Chondrocyte (in vitro differentiated cells): ENCODE measurements around the gene TIAM2. TPM values are rescaled to one million over a fixed set of nuclear protein-coding genes. Genes with fewer than 3 reads are reported as not detected.

Experiments
- DNase-seq: peaks from one replicate; pipeline ENCODE4 v3.0.0; 2021; ENCODE audit warnings: mixed read lengths, low spot score
- H3K27ac Mint-ChIP-seq: one replicate; pipeline ENCODE4 v1.8.0; 2021; ENCODE audit warnings: mild to moderate bottlenecking, moderate library complexity, mixed read lengths; ENCODE audit not compliant: unreplicated experiment
- H3K27me3 Mint-ChIP-seq: 2 replicates; pipeline ENCODE4 v1.8.0; 2021; ENCODE audit warnings: low read depth, mixed read lengths
- H3K36me3 Mint-ChIP-seq: 2 replicates; pipeline ENCODE4 v1.8.0; 2021; ENCODE audit warnings: low read depth, mixed read lengths
- H3K4me1 Mint-ChIP-seq: 2 replicates; pipeline ENCODE4 v1.8.0; 2021; ENCODE audit warnings: low read depth, mild to moderate bottlenecking, mixed read lengths
- H3K4me3 Mint-ChIP-seq: one replicate; pipeline ENCODE4 v1.8.0; 2021; ENCODE audit warnings: mild to moderate bottlenecking, moderate library complexity, mixed read lengths; ENCODE audit not compliant: unreplicated experiment
- H3K9me3 Mint-ChIP-seq: 2 replicates; pipeline ENCODE4 v1.8.0; 2021; ENCODE audit warnings: low read depth, mixed read lengths
- CTCF ChIP-seq: fragments of 200-600 bp; sonication (generic); IDR thresholded peaks from 2 replicates; pipeline ENCODE4 v1.5.0; 2021; ENCODE audit warnings: antibody characterized with exemption, mild to moderate bottlenecking, moderate library complexity
- total RNA-seq: library from RNA; stranded (reverse); gene quantifications from 3 replicates; pipeline ENCODE4 v1.2.1, GENCODE V29; 2021

Gene TIAM2
- total RNA-seq, 1 donor from 2014 or later, result 13.8 TPM

- H3K4me3 Mint-ChIP-seq, result peak overlapping the region; percentile 56
- peaks cover 61% of the 10 kb centered on the region for H3K4me1 Mint-ChIP-seq
- peak overlapping the region; percentile 88 for H3K27ac Mint-ChIP-seq
- DNase-seq, result no peak
- H3K27me3 Mint-ChIP-seq, result no peaks in the 10 kb centered on the region
- H3K9me3 Mint-ChIP-seq, result no peaks in the 10 kb centered on the region
- no peak for TF ChIP-seq CTCF
- H3K36me3 Mint-ChIP-seq, result no peaks in the 10 kb centered on the region
These were observed 126.2 kb downstream of the TIAM2 start for GRCh38 chr6:155121294-155121693.

DNA sequence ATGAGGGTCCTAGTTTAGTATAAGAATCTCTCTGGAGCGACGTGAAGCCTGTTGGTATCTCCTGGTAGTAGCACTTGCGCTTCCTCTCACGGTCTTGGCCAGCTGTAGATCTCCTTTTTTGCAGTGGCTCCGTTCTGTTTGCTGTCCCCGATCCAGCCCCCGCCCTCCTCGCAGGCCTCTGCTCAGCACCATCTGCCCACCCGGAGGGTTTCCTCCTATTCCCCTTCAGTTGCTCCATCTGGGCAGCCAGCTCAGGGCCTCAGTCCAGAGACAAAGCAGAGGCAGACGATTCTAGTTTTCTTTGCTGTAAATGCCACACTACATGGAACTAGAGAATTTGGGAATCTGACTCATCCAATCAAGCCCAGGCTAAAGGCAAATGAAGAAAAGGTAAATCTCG is 126.6 kb downstream of the TIAM2 start:
- peak overlapping the region; percentile 88 for H3K27ac Mint-ChIP-seq

GRCh38 chr6:155122199-155122950 is 127.3 kb downstream of the TIAM2 start:
- Mint-ChIP-seq H3K4me3 (peak overlapping the region; percentile 56), H3K36me3 (no peaks in the 10 kb centered on the region), H3K4me1 (peaks cover 60% of the 10 kb centered on the region), H3K27me3 (no peaks in the 10 kb centered on the region), H3K9me3 (no peaks in the 10 kb centered on the region), H3K27ac (peak overlapping the region; percentile 88)
- DNase-seq, result no peak
- no peak for TF ChIP-seq CTCF

More for the DNA sequence above, 126.6 kb downstream of the TIAM2 start:
- TF ChIP-seq CTCF, result no peak
- Mint-ChIP-seq H3K4me3 (peak overlapping the region; percentile 56), H3K36me3 (no peaks in the 10 kb centered on the region), H3K9me3 (no peaks in the 10 kb centered on the region), H3K27me3 (no peaks in the 10 kb centered on the region), H3K4me1 (peaks cover 60% of the 10 kb centered on the region)
- DNase-seq, result no peak

DNA sequence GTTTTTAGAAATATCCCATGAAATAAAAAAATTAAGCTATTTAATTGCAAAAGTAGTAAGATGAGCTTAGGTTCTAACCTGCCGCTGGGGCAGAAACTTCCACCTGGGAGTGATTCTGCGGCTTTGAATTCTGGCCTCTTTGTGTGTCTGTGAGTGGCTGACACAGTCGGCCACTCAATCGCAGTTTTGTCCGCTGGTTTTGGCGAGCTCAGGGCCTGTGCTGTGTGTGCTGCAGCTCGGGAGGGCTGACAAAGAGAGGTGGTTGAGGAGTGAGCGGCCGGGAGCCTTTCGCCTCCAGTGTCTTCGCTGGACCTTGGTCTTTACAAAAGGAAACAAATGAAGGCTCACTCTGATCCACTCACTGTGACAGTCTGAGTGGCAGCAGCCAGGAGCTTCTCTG is 128.4 kb downstream of the TIAM2 start:
- Mint-ChIP-seq H3K4me1 (peaks cover 61% of the 10 kb centered on the region), H3K27me3 (no peaks in the 10 kb centered on the region), H3K36me3 (no peaks in the 10 kb centered on the region), H3K27ac (no peak overlapping the region), H3K9me3 (no peaks in the 10 kb centered on the region), H3K4me3 (no peak overlapping the region)
- TF ChIP-seq CTCF, result no peak
- DNase-seq, result no peak

DNA sequence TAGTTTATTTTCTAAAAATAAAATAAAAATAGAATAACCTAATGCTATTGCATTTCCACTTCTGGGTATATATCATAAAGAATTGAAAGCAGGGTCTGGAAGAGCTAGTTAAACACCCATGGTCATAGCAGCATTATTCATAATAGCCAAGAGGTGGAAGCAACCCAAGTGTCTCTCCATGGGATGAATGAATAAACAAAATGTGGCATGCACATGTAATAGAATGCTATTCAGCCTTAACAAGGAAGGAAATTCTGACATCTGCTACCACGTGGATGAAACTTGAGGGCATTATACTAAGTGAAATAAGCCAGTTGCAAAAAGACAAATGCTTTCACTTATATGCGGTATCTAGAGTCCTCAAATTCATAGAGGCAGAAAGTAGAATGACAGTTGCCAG is 130.8 kb downstream of the TIAM2 start:
- Mint-ChIP-seq H3K27ac (peak overlapping the region; percentile 10), H3K4me3 (no peak overlapping the region), H3K36me3 (peaks cover 2% of the 10 kb centered on the region), H3K4me1 (peaks cover 68% of the 10 kb centered on the region), H3K9me3 (no peaks in the 10 kb centered on the region), H3K27me3 (no peaks in the 10 kb centered on the region)
- TF ChIP-seq CTCF, result peak; percentile 10
- no peak for DNase-seq
